Prostate gland (tissue), 2 donors: ENCODE data around the gene CENPP.

Source experiments
- CTCF ChIP-seq, 4 experiments: fragments of 200-600 bp in 2 of 4; fragments of 450-650 bp in 2 of 4; sonication (generic) in 2 of 4; IDR thresholded peaks; 1 replicate in 3 of 4; 2 replicates in 1 of 4; pipeline ENCODE4 v1.5.1; 2016 to 2019; ENCODE audit warnings: antibody characterized with exemption in 4 of 4, mild to moderate bottlenecking in 2 of 4, moderate library complexity in 2 of 4
- POLR2A ChIP-seq: fragments of 450-650 bp; IDR thresholded peaks from one replicate; pipeline ENCODE4 v1.6.1; 2016; ENCODE audit warnings: antibody characterized with exemption, mild to moderate bottlenecking

- TF ChIP-seq CTCF (IDR thresholded peaks at IDR 0.05) (no peak), POLR2A (no peak)
These were observed 72.1 kb downstream of the CENPP start for GRCh38 chr9:92397853-92398252.
